ENCODE results near the gene SLC7A14.

Gene SLC7A14

DNA sequence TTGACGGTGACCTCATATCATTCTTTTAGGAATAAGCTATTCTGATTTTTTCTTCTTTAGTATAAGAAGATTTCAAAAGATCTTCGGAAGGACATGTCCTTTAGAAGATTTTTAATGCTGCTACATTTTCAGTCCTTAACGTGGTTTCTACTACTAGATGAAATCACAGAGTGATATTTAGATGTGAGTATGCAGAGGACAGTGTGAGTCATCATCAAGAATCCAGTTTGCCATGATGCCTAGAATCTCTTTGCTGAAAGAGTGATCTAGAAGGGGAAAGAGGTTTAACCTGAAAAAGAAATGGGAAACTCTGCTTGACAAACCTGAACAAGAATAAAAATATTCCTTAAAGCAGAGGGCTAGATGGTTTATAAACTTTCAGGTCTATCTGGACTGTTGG lies 43.2 kb downstream of the SLC7A14 start (continued):
- TF ChIP-seq PATZ1 (CRISPR knock-in tag; IDR thresholded peaks at IDR 0.05; ENCODE audit: borderline replicate concordance): no peak
- no peak for TF ChIP-seq TCF4 (CRISPR knock-in tag; IDR thresholded peaks at IDR 0.05; ENCODE audit: borderline replicate concordance)
- TF ChIP-seq GLIS3 (CRISPR knock-in tag; IDR thresholded peaks at IDR 0.05): no peak

- TF ChIP-seq BACH2 (CRISPR knock-in tag; IDR thresholded peaks at IDR 0.05; ENCODE audit: borderline replicate concordance) (no peak), GLIS3 (CRISPR knock-in tag; IDR thresholded peaks at IDR 0.05) (no peak), CREB5 (CRISPR knock-in tag; IDR thresholded peaks at IDR 0.05; ENCODE audit: low read depth) (no peak), ZC3H10 (CRISPR knock-in tag; IDR thresholded peaks at IDR 0.05) (no peak), POU6F1 (CRISPR knock-in tag; IDR thresholded peaks at IDR 0.05; ENCODE audit: borderline replicate concordance, low read depth) (no peak), ESRRG (CRISPR knock-in tag; IDR thresholded peaks at IDR 0.05) (no peak), TOX (CRISPR knock-in tag; IDR thresholded peaks at IDR 0.05; ENCODE audit: borderline replicate concordance) (no peak), OSR1 (CRISPR knock-in tag; IDR thresholded peaks at IDR 0.05) (no peak), PPARA (CRISPR knock-in tag; IDR thresholded peaks at IDR 0.05; ENCODE audit: borderline replicate concordance) (no peak), ARNTL (CRISPR knock-in tag; IDR thresholded peaks at IDR 0.05; ENCODE audit: borderline replicate concordance, low read depth) (no peak), RARB (CRISPR knock-in tag; IDR thresholded peaks at IDR 0.05) (no peak), CSDC2 (CRISPR knock-in tag; IDR thresholded peaks at IDR 0.05) (no peak), TCF4 (CRISPR knock-in tag; IDR thresholded peaks at IDR 0.05; ENCODE audit: borderline replicate concordance) (no peak), ZNF70 (CRISPR knock-in tag; IDR thresholded peaks at IDR 0.05) (no peak), ZNF8 (CRISPR knock-in tag; IDR thresholded peaks at IDR 0.05) (no peak), ISL1 (CRISPR knock-in tag; IDR thresholded peaks at IDR 0.05) (no peak), CSRNP3 (CRISPR knock-in tag; IDR thresholded peaks at IDR 0.05) (no peak), SNAI2 (CRISPR knock-in tag; IDR thresholded peaks at IDR 0.05) (no peak)
- TF ChIP-seq, protein P1, sequence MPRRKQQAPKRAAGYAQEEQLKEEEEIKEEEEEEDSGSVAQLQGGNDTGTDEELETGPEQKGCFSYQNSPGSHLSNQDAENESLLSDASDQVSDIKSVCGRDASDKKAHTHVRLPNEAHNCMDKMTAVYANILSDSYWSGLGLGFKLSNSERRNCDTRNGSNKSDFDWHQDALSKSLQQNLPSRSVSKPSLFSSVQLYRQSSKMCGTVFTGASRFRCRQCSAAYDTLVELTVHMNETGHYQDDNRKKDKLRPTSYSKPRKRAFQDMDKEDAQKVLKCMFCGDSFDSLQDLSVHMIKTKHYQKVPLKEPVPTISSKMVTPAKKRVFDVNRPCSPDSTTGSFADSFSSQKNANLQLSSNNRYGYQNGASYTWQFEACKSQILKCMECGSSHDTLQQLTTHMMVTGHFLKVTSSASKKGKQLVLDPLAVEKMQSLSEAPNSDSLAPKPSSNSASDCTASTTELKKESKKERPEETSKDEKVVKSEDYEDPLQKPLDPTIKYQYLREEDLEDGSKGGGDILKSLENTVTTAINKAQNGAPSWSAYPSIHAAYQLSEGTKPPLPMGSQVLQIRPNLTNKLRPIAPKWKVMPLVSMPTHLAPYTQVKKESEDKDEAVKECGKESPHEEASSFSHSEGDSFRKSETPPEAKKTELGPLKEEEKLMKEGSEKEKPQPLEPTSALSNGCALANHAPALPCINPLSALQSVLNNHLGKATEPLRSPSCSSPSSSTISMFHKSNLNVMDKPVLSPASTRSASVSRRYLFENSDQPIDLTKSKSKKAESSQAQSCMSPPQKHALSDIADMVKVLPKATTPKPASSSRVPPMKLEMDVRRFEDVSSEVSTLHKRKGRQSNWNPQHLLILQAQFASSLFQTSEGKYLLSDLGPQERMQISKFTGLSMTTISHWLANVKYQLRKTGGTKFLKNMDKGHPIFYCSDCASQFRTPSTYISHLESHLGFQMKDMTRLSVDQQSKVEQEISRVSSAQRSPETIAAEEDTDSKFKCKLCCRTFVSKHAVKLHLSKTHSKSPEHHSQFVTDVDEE (CRISPR knock-in tag; IDR thresholded peaks at IDR 0.05): no peak
- ATAC-seq: no peak
Measured at GRCh38 chr3:170539897-170540296, 46.0 kb downstream of the SLC7A14 start.

GRCh38 chr3:170536712-170537111 lies 49.2 kb downstream of the SLC7A14 start:
- ATAC-seq: peak; percentile 18; the same call in 2 of the 3 replicates
- TF ChIP-seq, protein P1 (CRISPR knock-in tag; IDR thresholded peaks at IDR 0.05): no peak
- TF ChIP-seq ZNF70 (CRISPR knock-in tag; IDR thresholded peaks at IDR 0.05) (no peak), ARNTL (CRISPR knock-in tag; IDR thresholded peaks at IDR 0.05; ENCODE audit: borderline replicate concordance, low read depth) (no peak), ISL1 (CRISPR knock-in tag; IDR thresholded peaks at IDR 0.05) (no peak), ZNF565 (CRISPR knock-in tag; conservative IDR thresholded peaks at IDR 0.05; ENCODE audit: low read depth) (no peak)

Data from SK-N-SH treated with all-trans-retinoic acid at 6 μM for 48 hours (cell line).